ENCODE results near the gene RAB3IP. TPM values are rescaled to one million over a fixed set of nuclear protein-coding genes. Genes with fewer than 3 reads are reported as not detected.

RAB3IP gene
- total and polyA plus RNA-seq, 2 of the 4 experiments (the other 2 are of a cell fraction): 1.5 to 2.7 TPM

- in situ Hi-C loops (cut with MboI; ENCODE audit: low sequenced_read_pairs): no loop called here
- Histone ChIP-seq H4K20me1 (ENCODE audit: insufficient read depth, low read length) (no peaks in the 10 kb centered on the region), H3K4me1 (ENCODE audit: control insufficient read depth, insufficient read depth, low read length) (no peaks in the 10 kb centered on the region), H2BK120ac (ENCODE audit: low read depth, low read length) (no peak overlapping the region), H3K36me3 (ENCODE audit: control insufficient read depth, insufficient read depth, low read length) (no peaks in the 10 kb centered on the region), H2AFZ (replicated peaks; ENCODE audit: low read length, poor library complexity) (no peak overlapping the region), H3K4me3 (ENCODE audit: insufficient read depth, low read depth, low read length) (no peak overlapping the region), H2BK15ac (ENCODE audit: low read depth, low read length) (no peak overlapping the region), H2AK9ac (replicated peaks; ENCODE audit: low read depth, low read length, poor library complexity) (no peak overlapping the region), H4K8ac (ENCODE audit: low read depth in 2 of 2, low read length in 2 of 2) (no peak overlapping the region), H3K9ac (ENCODE audit: low read depth, low read length) (no peak overlapping the region), H3K9me3 (ENCODE audit: control insufficient read depth, insufficient read depth, low read length) (no peaks in the 10 kb centered on the region), H3K27me3 (ENCODE audit: control insufficient read depth, insufficient read depth, low read length) (no peaks in the 10 kb centered on the region), H3K27ac (ENCODE audit: insufficient read depth, low read length) (no peak overlapping the region), H2BK20ac (ENCODE audit: low read depth, low read length) (no peak overlapping the region), H3K18ac (ENCODE audit: low read depth, low read length) (no peak overlapping the region), H3K23ac (ENCODE audit: low read depth, low read length) (no peak overlapping the region), H3K14ac (replicated peaks; ENCODE audit: low read depth, low read length) (no peak overlapping the region), H3K4me2 (ENCODE audit: low read depth, low read length) (no peak overlapping the region), H3K79me1 (ENCODE audit: low read depth in 1 of 2, low read length in 2 of 2) (no peaks in the 10 kb centered on the region), H2AK5ac (ENCODE audit: low read depth, low read length) (no peak overlapping the region), H4K5ac (ENCODE audit: low read depth, low read length) (no peak overlapping the region), H2BK5ac (ENCODE audit: low read depth, low read length, poor library complexity, severe bottlenecking) (no peak overlapping the region), H3K9me1 (ENCODE audit: insufficient read depth, low read length) (no peaks in the 10 kb centered on the region), H3K4ac (ENCODE audit: low read depth, low read length) (no peak overlapping the region), H3K56ac (ENCODE audit: extremely low read depth, insufficient read depth, low read length) (no peak overlapping the region), H4K91ac (ENCODE audit: insufficient read depth, low read depth, low read length) (no peak overlapping the region)
- CTCF ChIA-PET: no interaction called here
- no TSS peak for BruUV-seq (replicated peaks)
- intact Hi-C loops (cut with micrococcal nuclease): no loop called here
- ATAC-seq (ENCODE audit: low read depth): no peak
- TF ChIP-seq RCOR1 (IDR thresholded peaks at IDR 0.05; ENCODE audit: insufficient replicate concordance, low read length) (no peak), POLR2A (IDR thresholded peaks at IDR 0.05; ENCODE audit: low read depth, low read length) (no peak), NFE2L2 (IDR thresholded peaks at IDR 0.05; ENCODE audit: low read depth, low read length) (no peak), RAD21 (IDR thresholded peaks at IDR 0.05; ENCODE audit: low read length) (no peak), CEBPB (IDR thresholded peaks at IDR 0.05; ENCODE audit: low read depth, low read length) (no peak), USF2 (IDR thresholded peaks at IDR 0.05; ENCODE audit: low read depth, low read length) (no peak), FOS (IDR thresholded peaks at IDR 0.05; ENCODE audit: low read depth, low read length) (no peak), MAZ (IDR thresholded peaks at IDR 0.05; ENCODE audit: borderline replicate concordance, low read depth, low read length) (no peak), BHLHE40 (IDR thresholded peaks at IDR 0.05; ENCODE audit: low read depth, low read length) (no peak), MAFK (IDR thresholded peaks at IDR 0.05; ENCODE audit: low read depth, low read length) (no peak), SMC3 (IDR thresholded peaks at IDR 0.05; ENCODE audit: low read depth, low read length) (no peak)
- TF ChIP-seq, protein P1, sequence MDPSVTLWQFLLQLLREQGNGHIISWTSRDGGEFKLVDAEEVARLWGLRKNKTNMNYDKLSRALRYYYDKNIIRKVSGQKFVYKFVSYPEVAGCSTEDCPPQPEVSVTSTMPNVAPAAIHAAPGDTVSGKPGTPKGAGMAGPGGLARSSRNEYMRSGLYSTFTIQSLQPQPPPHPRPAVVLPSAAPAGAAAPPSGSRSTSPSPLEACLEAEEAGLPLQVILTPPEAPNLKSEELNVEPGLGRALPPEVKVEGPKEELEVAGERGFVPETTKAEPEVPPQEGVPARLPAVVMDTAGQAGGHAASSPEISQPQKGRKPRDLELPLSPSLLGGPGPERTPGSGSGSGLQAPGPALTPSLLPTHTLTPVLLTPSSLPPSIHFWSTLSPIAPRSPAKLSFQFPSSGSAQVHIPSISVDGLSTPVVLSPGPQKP (IDR thresholded peaks at IDR 0.05; ENCODE audit: borderline replicate concordance, low read depth, low read length): no peak
- TF ChIP-seq, protein P2, sequence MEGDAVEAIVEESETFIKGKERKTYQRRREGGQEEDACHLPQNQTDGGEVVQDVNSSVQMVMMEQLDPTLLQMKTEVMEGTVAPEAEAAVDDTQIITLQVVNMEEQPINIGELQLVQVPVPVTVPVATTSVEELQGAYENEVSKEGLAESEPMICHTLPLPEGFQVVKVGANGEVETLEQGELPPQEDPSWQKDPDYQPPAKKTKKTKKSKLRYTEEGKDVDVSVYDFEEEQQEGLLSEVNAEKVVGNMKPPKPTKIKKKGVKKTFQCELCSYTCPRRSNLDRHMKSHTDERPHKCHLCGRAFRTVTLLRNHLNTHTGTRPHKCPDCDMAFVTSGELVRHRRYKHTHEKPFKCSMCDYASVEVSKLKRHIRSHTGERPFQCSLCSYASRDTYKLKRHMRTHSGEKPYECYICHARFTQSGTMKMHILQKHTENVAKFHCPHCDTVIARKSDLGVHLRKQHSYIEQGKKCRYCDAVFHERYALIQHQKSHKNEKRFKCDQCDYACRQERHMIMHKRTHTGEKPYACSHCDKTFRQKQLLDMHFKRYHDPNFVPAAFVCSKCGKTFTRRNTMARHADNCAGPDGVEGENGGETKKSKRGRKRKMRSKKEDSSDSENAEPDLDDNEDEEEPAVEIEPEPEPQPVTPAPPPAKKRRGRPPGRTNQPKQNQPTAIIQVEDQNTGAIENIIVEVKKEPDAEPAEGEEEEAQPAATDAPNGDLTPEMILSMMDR (conservative IDR thresholded peaks at IDR 0.05; ENCODE audit: low read depth, low read length): no peak
- POLR2A ChIA-PET (ENCODE audit: unreplicated experiment): no interaction called here
- dilution Hi-C loops (cut with HindIII; ENCODE audit: low sequenced_read_pairs, unreplicated experiment): no loop called here
- no peak for DNase-seq
Observed at GRCh38 chr12:69834576-69834975, 95.9 kb downstream of the RAB3IP start.
